Measurements from ENCODE around the gene FRK.
"Not testable (repeated sequence)": the region's sequence is repeated elsewhere in the genome, so short reads cannot be mapped to it uniquely, and the experiment has no call there.

GRCh38 chr6:116096048-116096759 lies 35.5 kb upstream of the FRK start:
- TF ChIP-seq, protein P1, sequence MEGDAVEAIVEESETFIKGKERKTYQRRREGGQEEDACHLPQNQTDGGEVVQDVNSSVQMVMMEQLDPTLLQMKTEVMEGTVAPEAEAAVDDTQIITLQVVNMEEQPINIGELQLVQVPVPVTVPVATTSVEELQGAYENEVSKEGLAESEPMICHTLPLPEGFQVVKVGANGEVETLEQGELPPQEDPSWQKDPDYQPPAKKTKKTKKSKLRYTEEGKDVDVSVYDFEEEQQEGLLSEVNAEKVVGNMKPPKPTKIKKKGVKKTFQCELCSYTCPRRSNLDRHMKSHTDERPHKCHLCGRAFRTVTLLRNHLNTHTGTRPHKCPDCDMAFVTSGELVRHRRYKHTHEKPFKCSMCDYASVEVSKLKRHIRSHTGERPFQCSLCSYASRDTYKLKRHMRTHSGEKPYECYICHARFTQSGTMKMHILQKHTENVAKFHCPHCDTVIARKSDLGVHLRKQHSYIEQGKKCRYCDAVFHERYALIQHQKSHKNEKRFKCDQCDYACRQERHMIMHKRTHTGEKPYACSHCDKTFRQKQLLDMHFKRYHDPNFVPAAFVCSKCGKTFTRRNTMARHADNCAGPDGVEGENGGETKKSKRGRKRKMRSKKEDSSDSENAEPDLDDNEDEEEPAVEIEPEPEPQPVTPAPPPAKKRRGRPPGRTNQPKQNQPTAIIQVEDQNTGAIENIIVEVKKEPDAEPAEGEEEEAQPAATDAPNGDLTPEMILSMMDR (IDR thresholded peaks at IDR 0.05; ENCODE audit: poor library complexity), result not testable (repeated sequence)
- TF ChIP-seq EZH2 (IDR thresholded peaks at IDR 0.05; ENCODE audit: borderline replicate concordance), result not testable (repeated sequence)
